Coronary artery (tissue), 2 donors: ENCODE measurements around the gene CYTH3.
A peak's percentile ranks its signal among the peaks of the same experiment; 100 is the strongest.
"Not testable (repeated sequence)": the region's sequence is repeated elsewhere in the genome, so short reads cannot be mapped to it uniquely, and the experiment has no call there.

Source experiments
- DNase-seq: peaks from one replicate; pipeline ENCODE4 v3.0.0-alpha.2; 2017; ENCODE audit warnings: low spot score
- H3K27ac ChIP-seq, 2 donors: fragments of 200-600 bp; sonication (generic); one replicate each; pipeline ENCODE4 v1.5.1; 2016 to 2019
- H3K4me3 ChIP-seq: fragments of 200-600 bp; sonication (generic); 2 replicates; pipeline ENCODE4 v1.5.1; 2016; ENCODE audit warnings: mild to moderate bottlenecking, moderate library complexity
- TF ChIP-seq, protein P1 (sequence below): fragments of 200-600 bp; sonication (generic); IDR thresholded peaks from one replicate; pipeline ENCODE4 v1.5.1; 2019; ENCODE audit warnings: antibody characterized with exemption

The CYTH3 gene

GRCh38 chr7:6156734-6157133 lies 115.7 kb downstream of the CYTH3 start:
- DNase-seq: no peak
- Histone ChIP-seq H3K4me3 (no peak overlapping the region), H3K27ac (no peak overlapping the region)
- TF ChIP-seq, protein P1, sequence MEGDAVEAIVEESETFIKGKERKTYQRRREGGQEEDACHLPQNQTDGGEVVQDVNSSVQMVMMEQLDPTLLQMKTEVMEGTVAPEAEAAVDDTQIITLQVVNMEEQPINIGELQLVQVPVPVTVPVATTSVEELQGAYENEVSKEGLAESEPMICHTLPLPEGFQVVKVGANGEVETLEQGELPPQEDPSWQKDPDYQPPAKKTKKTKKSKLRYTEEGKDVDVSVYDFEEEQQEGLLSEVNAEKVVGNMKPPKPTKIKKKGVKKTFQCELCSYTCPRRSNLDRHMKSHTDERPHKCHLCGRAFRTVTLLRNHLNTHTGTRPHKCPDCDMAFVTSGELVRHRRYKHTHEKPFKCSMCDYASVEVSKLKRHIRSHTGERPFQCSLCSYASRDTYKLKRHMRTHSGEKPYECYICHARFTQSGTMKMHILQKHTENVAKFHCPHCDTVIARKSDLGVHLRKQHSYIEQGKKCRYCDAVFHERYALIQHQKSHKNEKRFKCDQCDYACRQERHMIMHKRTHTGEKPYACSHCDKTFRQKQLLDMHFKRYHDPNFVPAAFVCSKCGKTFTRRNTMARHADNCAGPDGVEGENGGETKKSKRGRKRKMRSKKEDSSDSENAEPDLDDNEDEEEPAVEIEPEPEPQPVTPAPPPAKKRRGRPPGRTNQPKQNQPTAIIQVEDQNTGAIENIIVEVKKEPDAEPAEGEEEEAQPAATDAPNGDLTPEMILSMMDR: no peak

- peak; percentile 36 for DNase-seq
- TF ChIP-seq, protein P1: no peak
- no peak overlapping the region for H3K4me3 ChIP-seq
- H3K27ac ChIP-seq: no peak overlapping the region
These were observed 116.8 kb downstream of the CYTH3 start for GRCh38 chr7:6155596-6155995.

- Histone ChIP-seq H3K27ac (no peak overlapping the region), H3K4me3 (no peak overlapping the region)
- TF ChIP-seq, protein P1: no peak
- peak; percentile 69 for DNase-seq
These were observed 117.7 kb downstream of the CYTH3 start for GRCh38 chr7:6154542-6155404.

DNA sequence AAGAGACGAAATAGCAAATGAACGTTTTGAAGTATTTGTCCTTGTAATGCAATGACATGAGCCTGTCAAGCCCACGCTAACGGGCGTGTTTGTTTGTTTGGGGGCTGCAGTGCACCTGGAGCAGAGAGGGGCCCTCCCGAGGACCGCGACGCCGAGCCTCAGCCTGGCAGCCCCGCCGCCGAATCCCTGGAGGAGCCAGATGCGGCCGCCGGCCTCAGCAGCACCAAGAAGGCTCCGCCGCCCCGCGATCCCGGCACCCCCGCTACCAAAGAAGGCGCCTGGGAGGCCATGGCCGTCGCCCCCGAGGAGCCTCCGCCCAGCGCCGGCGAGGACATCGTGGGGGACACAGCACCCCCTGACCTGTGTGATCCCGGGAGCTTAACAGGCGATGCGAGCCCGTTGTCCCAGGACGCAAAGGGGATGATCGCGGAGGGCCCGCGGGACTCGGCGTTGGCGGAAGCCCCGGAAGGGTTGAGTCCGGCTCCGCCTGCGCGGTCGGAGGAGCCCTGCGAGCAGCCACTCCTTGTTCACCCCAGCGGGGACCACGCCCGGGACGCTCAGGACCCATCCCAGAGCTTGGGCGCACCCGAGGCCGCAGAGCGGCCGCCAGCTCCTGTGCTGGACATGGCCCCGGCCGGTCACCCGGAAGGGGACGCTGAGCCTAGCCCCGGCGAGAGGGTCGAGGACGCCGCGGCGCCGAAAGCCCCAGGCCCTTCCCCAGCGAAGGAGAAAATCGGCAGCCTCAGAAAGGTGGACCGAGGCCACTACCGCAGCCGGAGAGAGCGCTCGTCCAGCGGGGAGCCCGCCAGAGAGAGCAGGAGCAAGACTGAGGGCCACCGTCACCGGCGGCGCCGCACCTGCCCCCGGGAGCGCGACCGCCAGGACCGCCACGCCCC lies 118.5 kb downstream of the CYTH3 start:
- H3K27ac ChIP-seq: no peak overlapping the region
- no peak overlapping the region for H3K4me3 ChIP-seq
- DNase-seq: no peak
- TF ChIP-seq, protein P1: no peak

GRCh38 chr7:6151994-6152735 lies 120.3 kb downstream of the CYTH3 start:
- no peak overlapping the region for H3K4me3 ChIP-seq
- TF ChIP-seq, protein P1: no peak
- H3K27ac ChIP-seq: no peak overlapping the region
- peak; percentile 26 for DNase-seq

DNA sequence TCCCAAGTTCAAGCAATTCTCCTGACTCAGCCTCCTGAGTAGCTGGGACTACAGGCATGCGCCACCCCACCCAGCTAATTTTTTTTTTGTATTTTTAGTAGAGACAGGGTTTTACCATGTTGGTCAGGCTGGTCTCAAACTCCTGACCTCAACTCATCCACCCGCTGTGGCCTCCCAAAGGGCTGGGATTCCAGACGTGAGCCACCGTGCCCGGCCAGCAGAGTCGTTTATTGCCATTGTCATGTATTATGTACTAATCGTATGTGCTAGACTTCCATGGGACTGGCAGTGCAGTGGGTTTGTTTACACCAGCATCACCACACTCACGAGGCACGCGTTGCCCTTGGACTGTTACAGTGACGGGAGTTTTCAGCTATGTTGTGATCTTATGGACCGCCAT lies 120.9 kb downstream of the CYTH3 start:
- H3K4me3 ChIP-seq, H3K27ac ChIP-seq: not testable (repeated sequence)
- peak; percentile 41 for DNase-seq

DNA sequence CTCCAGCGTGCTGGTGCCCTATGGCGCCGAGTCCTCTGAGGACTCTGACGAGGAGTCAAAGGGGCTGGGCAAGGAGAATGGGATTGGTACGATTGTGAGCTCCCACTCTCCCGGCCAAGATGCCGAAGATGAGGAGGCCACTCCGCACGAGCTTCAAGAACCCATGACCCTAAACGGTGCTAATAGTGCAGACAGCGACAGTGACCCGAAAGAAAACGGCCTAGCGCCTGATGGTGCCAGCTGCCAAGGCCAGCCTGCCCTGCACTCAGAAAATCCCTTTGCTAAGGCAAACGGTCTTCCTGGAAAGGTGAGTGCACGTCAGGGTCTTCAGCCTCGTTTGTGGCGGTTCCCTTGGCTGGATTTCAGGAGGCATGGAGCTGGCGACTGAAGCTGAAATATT lies 122.4 kb downstream of the CYTH3 start:
- no peak overlapping the region for H3K27ac ChIP-seq
- H3K4me3 ChIP-seq: no peak overlapping the region
- DNase-seq: peak; percentile 45
- TF ChIP-seq, protein P1: no peak
